A673 (cell line): ENCODE results near the gene PDE6G.
"Not testable (repeated sequence)": the region's sequence is repeated elsewhere in the genome, so short reads cannot be mapped to it uniquely, and the experiment has no call there.

Source experiments
- CTCF ChIP-seq: fragments of 300-800, 200-600 bp; sonication (generic); conservative IDR thresholded peaks from 2 replicates; pipeline ENCODE4 v1.5.1; 2017; ENCODE audit warnings: low read depth, mild to moderate bottlenecking, antibody characterized with exemption, low read length, moderate library complexity, mixed read lengths
- EZH2 ChIP-seq: fragments of 200-600 bp; sonication (generic); IDR thresholded peaks from 2 replicates; pipeline ENCODE4 v1.6.1; 2017; ENCODE audit warnings: borderline replicate concordance, low read depth, mild to moderate bottlenecking, mixed read lengths, antibody characterized with exemption, low read length; ENCODE audit not compliant: poor library complexity, severe bottlenecking

- peak; percentile 50 for TF ChIP-seq CTCF
- TF ChIP-seq EZH2: not testable (repeated sequence)
These were observed 19.3 kb upstream of the PDE6G start for GRCh38 chr17:81675515-81676221.
